ENCODE measurements around the gene HLA-DOB.
"Not testable (repeated sequence)": the region's sequence is repeated elsewhere in the genome, so short reads cannot be mapped to it uniquely, and the experiment has no call there.

The HLA-DOB gene

GRCh38 chr6:32807020-32807580, 9.7 kb downstream of the HLA-DOB start:
- DNase-seq: no peak

GRCh38 chr6:32805404-32805803, 11.4 kb downstream of the HLA-DOB start:
- DNase-seq: not testable (repeated sequence)

GRCh38 chr6:32803416-32803815, 13.4 kb downstream of the HLA-DOB start:
- DNase-seq: no peak

- DNase-seq: no peak
Measured at GRCh38 chr6:32799740-32800139, 17.1 kb downstream of the HLA-DOB start.

- DNase-seq: no peak
Measured at GRCh38 chr6:32799168-32799567, 17.6 kb downstream of the HLA-DOB start.

- peak; percentile 49 to 65 for DNase-seq
Measured at GRCh38 chr6:32796848-32797776, 19.7 kb downstream of the HLA-DOB start.

- no peak for DNase-seq
Measured at GRCh38 chr6:32794510-32794909, 22.3 kb downstream of the HLA-DOB start.

GRCh38 chr6:32792901-32793435, 23.8 kb downstream of the HLA-DOB start:
- no peak for DNase-seq

- DNase-seq: no peak
Measured at GRCh38 chr6:32790306-32790705, 26.5 kb downstream of the HLA-DOB start.

- DNase-seq: peak; percentile 7 to 41
Measured at GRCh38 chr6:32785781-32786533, 30.8 kb downstream of the HLA-DOB start.

- DNase-seq: not testable (repeated sequence)
Measured at GRCh38 chr6:32782923-32783322, 33.9 kb downstream of the HLA-DOB start.

- no peak for DNase-seq
Measured at GRCh38 chr6:32779036-32779435, 37.8 kb downstream of the HLA-DOB start.

- no peak for DNase-seq
Measured at GRCh38 chr6:32775071-32775470, 41.7 kb downstream of the HLA-DOB start.

- no peak for DNase-seq
Measured at GRCh38 chr6:32774426-32774825, 42.4 kb downstream of the HLA-DOB start.

- DNase-seq: no peak
Measured at GRCh38 chr6:32772656-32773055, 44.1 kb downstream of the HLA-DOB start.

- DNase-seq: no peak
Measured at GRCh38 chr6:32764048-32764447, 52.8 kb downstream of the HLA-DOB start.

- no peak for DNase-seq
Measured at GRCh38 chr6:32763421-32763820, 53.4 kb downstream of the HLA-DOB start, which contains the start of gene HLA-DQB2. Gene HLA-DQB2 (minus strand): TSS chr6:32763532. CDS start chr6:32763470, 62 bp downstream.
